ENCODE measurements around the gene CCDC148. TPM values are rescaled to one million over a fixed set of nuclear protein-coding genes. Genes with fewer than 3 reads are reported as not detected.

Gene CCDC148
- total and polyA plus RNA-seq, 12 donors: 0.07 to 1.4 (median 0.66) TPM

DNA sequence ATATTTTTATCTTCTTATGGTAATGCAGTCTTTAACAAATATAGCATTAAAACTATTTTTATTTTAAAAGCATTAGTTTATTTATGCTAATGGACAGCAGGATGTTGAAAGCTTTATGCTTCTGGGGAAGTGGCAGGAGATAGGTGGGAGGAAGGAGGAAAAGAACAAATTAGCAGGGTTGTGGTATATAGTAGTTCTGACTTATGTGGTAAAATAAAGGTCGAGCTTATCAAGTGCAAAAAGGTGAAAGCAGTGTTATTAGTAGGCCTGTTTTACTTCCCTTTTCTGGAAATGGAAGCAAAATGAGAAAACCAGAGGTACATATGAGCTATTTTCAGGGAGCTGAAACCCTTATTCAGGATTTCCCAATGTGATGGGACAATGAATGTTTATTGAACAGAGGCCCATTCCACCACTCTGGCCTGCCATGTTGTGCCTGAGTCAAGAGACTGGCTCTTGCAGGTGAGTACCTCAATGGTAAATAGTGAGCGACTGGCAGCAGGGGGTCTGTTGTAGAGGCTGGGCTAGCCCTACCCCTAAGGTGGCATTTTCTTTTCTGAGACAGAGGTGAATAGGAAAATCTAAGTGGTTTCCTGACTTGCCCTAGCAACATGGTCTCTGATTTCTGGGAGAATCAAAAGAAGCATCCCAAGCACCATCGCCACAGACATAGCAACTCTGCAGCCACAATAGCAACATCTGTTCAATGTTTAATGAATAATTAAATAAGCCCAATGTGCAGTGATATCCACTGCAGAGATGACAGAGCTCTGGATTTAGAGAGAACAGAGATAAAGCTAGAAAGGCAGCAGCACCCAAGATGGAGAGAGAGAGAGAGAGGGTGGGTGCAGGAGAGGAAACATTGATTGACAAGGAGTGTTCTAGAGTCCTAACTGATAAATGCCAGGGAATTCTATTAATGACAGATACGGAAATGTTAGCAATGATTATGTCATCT lies 235.2 kb downstream of the CCDC148 start:
- ATAC-seq: no peak
- DNase-seq: no peak
- Histone ChIP-seq H3K9me3 (peaks cover 0 to 5% (median 0%) of the 10 kb centered on the region in 11 donors), H3K27me3 (no peaks in the 10 kb centered on the region), H3K4me3 (no peak overlapping the region), H3K36me3 (no peaks in the 10 kb centered on the region), H3K27ac (no peak overlapping the region), H3K4me1 (peaks cover 0 to 10% (median 0%) of the 10 kb centered on the region in 9 donors)
- WGBS, 2 donors: 80 to 83% methylated on average over 4 of the region's 4 CpGs
- intact Hi-C loops (cut with DNase I): no loop called here
- TF ChIP-seq, protein P1, sequence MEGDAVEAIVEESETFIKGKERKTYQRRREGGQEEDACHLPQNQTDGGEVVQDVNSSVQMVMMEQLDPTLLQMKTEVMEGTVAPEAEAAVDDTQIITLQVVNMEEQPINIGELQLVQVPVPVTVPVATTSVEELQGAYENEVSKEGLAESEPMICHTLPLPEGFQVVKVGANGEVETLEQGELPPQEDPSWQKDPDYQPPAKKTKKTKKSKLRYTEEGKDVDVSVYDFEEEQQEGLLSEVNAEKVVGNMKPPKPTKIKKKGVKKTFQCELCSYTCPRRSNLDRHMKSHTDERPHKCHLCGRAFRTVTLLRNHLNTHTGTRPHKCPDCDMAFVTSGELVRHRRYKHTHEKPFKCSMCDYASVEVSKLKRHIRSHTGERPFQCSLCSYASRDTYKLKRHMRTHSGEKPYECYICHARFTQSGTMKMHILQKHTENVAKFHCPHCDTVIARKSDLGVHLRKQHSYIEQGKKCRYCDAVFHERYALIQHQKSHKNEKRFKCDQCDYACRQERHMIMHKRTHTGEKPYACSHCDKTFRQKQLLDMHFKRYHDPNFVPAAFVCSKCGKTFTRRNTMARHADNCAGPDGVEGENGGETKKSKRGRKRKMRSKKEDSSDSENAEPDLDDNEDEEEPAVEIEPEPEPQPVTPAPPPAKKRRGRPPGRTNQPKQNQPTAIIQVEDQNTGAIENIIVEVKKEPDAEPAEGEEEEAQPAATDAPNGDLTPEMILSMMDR (IDR thresholded peaks at IDR 0.05): no peak

DNA sequence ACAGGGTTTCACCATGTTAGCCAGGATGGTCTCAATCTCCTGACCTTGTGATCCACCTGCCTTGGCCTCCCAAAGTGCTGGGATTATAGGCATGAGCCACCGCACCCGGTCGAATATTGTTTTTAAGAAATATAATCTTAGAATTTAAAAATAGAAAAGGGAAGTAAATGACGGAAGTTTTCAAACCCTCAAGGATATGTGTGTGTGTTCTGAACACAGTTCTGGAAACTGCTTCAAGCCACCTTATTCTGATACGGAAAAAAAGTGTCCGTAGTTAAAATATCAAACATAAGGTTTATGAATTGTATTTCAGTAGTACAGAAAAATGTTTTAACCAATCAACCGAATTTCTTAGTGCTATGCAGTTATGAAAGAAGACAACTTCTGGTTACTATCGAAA lies 239.0 kb downstream of the CCDC148 start:
- Histone ChIP-seq H3K4me3 (no peak overlapping the region), H3K27me3 (no peaks in the 10 kb centered on the region), H3K9me3 (peaks cover 0 to 5% (median 0%) of the 10 kb centered on the region in 11 donors), H3K36me3 (no peaks in the 10 kb centered on the region), H3K27ac (no peak overlapping the region), H3K4me1 (peaks cover 0 to 24% (median 0%) of the 10 kb centered on the region in 9 donors)
- TF ChIP-seq, protein P1 (IDR thresholded peaks at IDR 0.05): no peak
- intact Hi-C loops (cut with DNase I): no loop called here
- 62 to 70% methylated on average over 8 of the region's 8 CpGs for WGBS, 2 donors
- ATAC-seq (no peak), DNase-seq (no peak)

DNA sequence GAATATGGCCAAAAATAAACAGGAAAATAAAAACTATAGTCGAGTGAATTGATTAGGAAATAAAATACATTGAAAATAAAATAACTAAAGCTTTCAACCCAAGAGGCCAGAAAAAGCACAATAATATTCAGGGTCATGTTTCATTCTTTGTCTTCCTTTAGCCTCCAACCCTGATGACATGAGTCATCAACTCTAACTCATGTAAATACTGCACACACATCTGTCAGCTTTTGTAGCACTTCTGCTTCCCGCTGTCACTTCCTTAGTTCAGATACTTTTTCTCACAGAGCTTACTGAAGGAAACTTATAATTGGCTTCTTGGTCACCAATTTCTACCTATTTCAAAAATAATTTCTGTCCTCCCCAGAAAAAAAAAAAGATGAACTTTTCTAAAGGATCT lies 242.1 kb downstream of the CCDC148 start:
- no peaks in the 10 kb centered on the region for H3K36me3 ChIP-seq
- intact Hi-C loops (cut with DNase I): no loop called here
- H3K27me3 ChIP-seq: no peaks in the 10 kb centered on the region
- H3K4me3 ChIP-seq: no peak overlapping the region
- DNase-seq (no peak), ATAC-seq (peak in 5 of 8 donors; percentile 42 to 70 (median 58))
- peaks cover 0 to 3% (median 0%) of the 10 kb centered on the region in 11 donors for H3K9me3 ChIP-seq
- H3K27ac ChIP-seq: peak overlapping the region in 1 of 10 donors; percentile 67
- WGBS, 2 donors: 62 to 74% methylated on average over 2 of the region's 2 CpGs
- peaks cover 0 to 24% (median 0%) of the 10 kb centered on the region in 9 donors for H3K4me1 ChIP-seq
- TF ChIP-seq, protein P1 (IDR thresholded peaks at IDR 0.05): no peak

DNA sequence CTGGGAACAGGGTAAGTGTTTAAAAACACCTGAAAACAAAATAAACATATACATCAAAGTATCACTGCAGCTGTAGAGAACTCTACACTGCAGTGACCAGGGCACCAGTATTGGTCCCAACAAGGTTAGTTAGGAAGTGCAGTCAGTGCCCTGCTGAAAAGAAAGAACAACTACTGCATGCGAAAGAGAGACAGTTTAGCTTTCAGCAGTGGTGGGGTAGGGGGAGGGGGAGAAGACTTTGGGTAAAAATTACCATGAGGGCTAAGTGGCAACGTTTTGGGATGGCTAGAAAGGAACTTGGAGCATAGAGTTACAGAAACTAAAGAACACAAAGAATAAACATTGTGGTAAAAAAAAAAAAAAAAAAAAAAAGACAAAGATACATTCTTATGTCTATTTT lies 242.8 kb downstream of the CCDC148 start:
- WGBS, 2 donors: 51 to 62% methylated on average over 2 of the region's 2 CpGs
- Histone ChIP-seq H3K36me3 (no peaks in the 10 kb centered on the region), H3K27me3 (no peaks in the 10 kb centered on the region), H3K27ac (no peak overlapping the region), H3K4me1 (peaks cover 0 to 24% (median 0%) of the 10 kb centered on the region in 9 donors), H3K9me3 (no peaks in the 10 kb centered on the region), H3K4me3 (no peak overlapping the region)
- ATAC-seq: no peak
- intact Hi-C loops (cut with DNase I): no loop called here
- TF ChIP-seq, protein P1 (IDR thresholded peaks at IDR 0.05): no peak
- DNase-seq: no peak

Data from heart right ventricle (tissue), 16 donors.